T47D (cell line): ENCODE measurements around the gene GID8.

ENCODE experiments used
- DNase-seq, 2 experiments: peaks; one replicate each; pipeline versions ENCODE4 v3.0.0 to v3.0.0-alpha.2; 2011 to 2012; ENCODE audit warnings: low read depth in 1 of 2, low spot score in 1 of 2
- JUND ChIP-seq: IDR thresholded peaks from 2 replicates; pipeline ENCODE4 v1.6.1; 2012; ENCODE audit warnings: low read depth
- in situ Hi-C: cut with HindIII; loops from 2 replicates; pipeline ENCODE4 v1.10.0; 2016; ENCODE audit warnings: low sequenced_read_pairs, low pct_unique_long_range_greater_than_20kb

Gene GID8

DNA sequence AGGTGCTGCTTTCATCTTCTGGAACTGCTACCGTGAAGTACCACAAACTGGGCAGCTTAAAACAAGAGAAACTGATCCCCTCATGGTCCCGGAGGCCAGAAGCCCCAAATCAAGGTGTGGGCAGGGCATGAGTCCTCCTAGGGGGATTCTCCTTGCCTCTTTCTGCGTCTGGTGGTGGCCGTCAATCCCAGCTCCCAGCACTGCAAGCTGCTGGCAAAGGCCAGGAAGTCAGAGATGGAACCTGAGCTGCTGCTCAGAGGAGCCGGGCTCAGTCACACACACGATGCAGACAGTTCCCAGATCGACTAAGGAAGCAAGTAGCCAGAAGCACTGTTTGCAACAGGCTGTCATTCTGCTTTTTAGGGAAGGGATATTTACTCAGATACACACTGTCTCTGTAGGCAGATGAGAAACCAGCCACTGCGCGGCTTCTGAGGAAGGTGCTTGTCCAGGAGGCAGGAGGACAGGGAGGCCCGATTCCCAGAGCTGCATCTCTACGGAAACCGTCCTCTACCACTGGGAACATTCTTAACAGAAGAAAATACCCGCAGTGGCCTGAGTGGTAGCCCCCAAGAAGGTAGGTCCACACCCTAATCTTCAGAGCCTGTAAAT is 53.4 kb downstream of the GID8 start:
- no peak for TF ChIP-seq JUND
- in situ Hi-C loops, result no loop called here
- no peak for DNase-seq

DNA sequence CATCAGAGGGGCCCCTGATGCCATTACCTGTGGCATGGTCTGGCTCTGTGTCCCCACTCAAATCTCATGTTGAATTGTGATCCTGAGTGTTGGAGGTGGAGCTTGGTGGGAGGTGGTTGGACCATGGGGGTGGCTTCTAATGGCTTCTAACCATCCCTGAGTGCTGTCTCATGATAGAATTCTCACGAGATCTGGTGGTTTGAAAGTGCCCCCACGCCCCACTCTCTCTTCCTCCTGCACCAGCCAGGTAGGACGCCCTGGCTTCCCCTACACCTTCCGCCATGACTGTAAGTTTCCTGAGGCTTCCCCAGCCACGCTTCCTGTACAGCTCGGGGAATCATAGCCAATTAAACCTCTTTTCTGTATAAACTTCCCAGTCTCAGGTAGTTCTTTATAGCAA is 53.9 kb downstream of the GID8 start:
- DNase-seq, result no peak
- no peak for TF ChIP-seq JUND
- in situ Hi-C loops, result no loop called here

DNA sequence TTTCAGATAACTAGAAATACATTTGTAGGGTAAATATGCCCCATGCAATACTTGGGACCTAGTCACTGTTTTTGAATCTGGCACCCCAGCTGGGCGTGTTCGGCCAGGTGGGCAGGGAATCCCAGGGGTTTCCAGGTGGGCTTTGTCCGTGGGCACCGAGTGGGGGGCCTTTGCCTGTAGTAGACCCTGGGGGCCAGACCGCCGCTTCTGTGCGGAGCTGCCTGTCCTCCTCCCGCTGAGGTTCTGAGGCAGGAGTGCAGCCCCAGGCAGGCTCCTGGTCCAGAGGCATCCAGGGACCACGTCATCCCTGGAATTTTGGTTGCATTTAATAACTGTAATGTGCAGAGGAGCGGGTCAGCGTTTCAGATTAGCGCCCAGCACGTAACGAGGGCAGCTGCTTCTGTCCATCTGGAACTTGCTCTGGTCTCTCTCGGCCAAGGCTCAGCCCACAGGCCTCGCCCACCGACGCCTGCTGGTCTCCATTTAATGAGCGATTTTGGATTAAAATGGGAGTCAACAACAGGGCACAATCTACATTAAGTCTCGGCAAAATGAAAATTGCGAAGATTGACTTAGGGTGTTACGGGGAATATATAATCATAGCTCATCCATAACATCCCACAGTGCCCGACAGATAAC is 56.0 kb downstream of the GID8 start:
- TF ChIP-seq JUND, result no peak
- in situ Hi-C loops, result no loop called here

DNA sequence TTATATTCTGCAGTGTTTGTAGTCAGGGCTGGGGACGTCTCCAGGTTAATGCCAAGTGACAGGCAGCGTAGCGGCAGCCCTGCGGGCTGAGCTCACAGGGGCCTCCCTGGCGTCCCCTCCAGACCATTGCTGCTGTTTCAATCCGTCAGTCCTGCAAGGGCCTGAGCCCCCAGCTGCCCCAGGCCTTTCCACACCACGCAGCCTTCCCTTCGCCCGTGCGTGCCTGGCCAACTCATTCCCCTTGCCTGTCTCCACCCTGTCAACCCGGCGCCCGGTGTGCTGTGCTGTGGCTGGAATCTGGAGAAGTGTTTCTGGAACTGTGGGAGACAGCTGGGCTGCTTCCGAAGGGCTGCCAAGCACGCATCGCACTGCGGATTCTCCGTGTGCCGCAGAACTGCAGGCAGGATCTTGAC is 56.9 kb downstream of the GID8 start:
- in situ Hi-C loops, result no loop called here
- no peak for TF ChIP-seq JUND
- DNase-seq, result no peak

More for the DNA sequence above, 56.0 kb downstream of the GID8 start:
- DNase-seq, result no peak

DNA sequence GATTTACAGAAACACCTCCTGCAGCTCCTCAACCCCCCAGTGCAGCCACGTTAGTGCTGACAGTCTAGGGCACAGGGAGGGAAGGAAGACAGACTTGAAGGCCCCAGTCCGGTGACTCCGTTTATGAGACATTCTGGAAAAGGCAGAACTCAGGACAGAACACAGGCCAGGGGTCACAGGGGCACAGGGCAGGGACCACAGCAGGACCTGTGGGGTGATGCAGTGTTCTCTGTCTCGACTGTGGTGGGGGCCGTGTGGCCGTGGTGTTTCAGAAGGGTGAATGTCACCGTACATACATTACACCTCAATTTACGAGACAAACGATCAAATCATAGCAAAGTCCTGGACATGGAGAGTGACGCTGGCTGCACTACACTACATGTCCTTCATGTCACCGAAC is 57.5 kb downstream of the GID8 start:
- no peak for TF ChIP-seq JUND
- DNase-seq, result no peak
- in situ Hi-C loops, result no loop called here

DNA sequence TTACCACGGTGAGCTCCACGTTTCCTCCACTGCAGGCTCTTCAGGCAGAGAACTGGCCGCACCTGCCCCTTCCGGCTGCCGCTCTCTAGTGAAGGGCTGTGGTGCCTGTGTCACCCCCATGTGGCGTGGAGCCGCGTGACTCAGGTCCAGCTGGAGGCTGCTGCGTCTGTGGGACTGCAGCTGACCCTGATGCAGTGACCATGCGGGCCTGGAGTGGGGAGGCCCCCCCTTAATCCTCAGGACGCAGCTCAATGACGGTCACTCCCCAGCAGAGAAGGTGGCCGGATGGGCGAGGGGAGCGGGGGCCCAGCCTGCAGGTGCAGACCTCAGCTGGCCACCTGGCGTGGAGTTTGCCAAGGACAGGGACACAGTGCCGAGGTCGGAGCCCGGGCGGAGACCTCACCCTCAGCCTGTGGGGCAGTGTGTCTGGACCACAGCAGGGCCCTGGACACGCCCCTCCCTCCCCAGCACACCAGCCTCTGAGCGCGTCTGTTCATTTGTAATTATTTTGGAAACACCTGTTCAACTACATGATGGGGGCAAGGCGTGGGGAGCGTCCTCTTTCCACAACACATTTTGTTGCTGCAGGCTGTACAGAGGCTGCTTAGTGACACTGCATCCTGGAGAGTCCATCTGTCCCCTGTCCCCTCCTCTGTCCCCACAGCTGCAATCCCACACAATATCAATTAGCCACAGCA is 58.1 kb downstream of the GID8 start:
- no peak for DNase-seq
- in situ Hi-C loops, result no loop called here
- TF ChIP-seq JUND, result no peak

DNA sequence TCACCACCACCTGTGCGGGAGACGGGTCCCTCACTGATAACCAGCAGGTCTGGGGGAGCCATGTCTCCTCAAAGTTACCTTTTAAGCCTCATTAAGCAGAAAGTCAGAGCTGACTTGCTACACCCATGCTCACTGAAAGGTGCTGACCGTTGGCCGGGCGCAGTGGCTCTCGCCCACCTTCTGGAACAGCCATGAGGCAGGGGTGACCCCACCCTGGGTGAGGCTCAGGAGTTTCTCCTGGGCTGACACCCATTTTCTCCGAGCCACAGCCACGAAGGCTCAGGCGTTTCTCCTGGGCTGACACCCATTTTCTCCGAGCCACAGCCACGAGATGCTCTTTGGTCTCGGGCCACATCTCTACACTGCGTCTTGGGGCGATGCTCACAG is 58.6 kb downstream of the GID8 start:
- TF ChIP-seq JUND, result no peak
- in situ Hi-C loops, result no loop called here
- DNase-seq, result no peak

DNA sequence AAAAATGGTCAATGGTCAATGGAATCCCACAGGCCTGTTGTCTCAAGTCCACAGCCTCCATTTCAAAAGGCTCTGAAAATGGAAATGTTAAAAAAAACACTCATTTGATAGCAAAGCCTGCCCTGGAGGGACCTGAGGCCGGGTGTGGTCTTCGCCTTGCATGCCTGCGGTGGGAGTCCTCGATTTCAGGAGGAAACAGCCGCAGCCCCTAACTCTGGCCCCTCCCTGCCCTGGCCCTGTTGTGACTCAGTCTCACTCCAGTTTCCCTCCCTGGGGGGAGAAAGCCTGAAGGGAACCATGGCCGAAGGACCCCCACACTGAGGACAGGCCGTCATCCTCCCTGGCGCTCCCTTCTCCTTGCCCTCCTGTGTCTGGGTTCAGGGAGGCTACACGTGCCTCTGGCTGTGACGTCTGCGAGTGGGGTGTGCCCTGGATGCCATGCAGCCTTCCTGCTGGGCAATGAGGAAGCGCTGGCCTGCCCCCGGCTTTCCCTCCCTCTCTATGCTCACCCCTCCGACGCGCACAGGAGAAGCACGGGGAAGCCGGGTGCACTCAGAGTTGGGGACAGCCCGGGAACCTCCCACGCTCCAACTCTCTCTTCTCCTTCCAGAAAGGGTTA is 59.6 kb downstream of the GID8 start:
- DNase-seq, result no peak
- in situ Hi-C loops, result no loop called here
- TF ChIP-seq JUND, result no peak
